HL-60 (cell line): ENCODE results near the gene CTU1.

Source experiments
- DNase-seq, 2 experiments: peaks; one replicate each; pipeline ENCODE4 v3.0.0-alpha.2; 2010 to 2020; ENCODE audit warnings: low read depth in 1 of 2, low spot score in 1 of 2
- H3K27ac ChIP-seq: fragments of 250-450 bp; sonication (Bioruptor Pico); replicated peaks from 2 replicates; pipeline ENCODE4 v1.5.1; 2020; ENCODE audit warnings: mild to moderate bottlenecking, moderate library complexity
- H3K27me3 ChIP-seq: fragments of 250-450 bp; sonication (Bioruptor Pico); 2 replicates; pipeline ENCODE4 v1.5.1; 2021; ENCODE audit warnings: mild to moderate bottlenecking, moderate library complexity; ENCODE audit not compliant: insufficient read depth, poor library complexity, severe bottlenecking
- H3K4me3 ChIP-seq: replicated peaks from 2 replicates; pipeline ENCODE4 v1.5.1; 2011; ENCODE audit warnings: mild to moderate bottlenecking, control low read depth, low read length; ENCODE audit not compliant: insufficient read depth
- CTCF ChIP-seq: IDR thresholded peaks from one replicate; pipeline ENCODE4 v1.5.1; 2011; ENCODE audit warnings: low read length, control low read depth, inconsistent platforms; ENCODE audit not compliant: insufficient read depth
- GABPA ChIP-seq: IDR thresholded peaks from 2 replicates; pipeline ENCODE4 v1.6.1; 2012; ENCODE audit warnings: low read depth
- POLR2AphosphoS5 ChIP-seq: IDR thresholded peaks from 2 replicates; pipeline ENCODE4 v1.6.1; 2012; ENCODE audit warnings: low read depth
- REST ChIP-seq: IDR thresholded peaks from 2 replicates; pipeline ENCODE4 v1.6.1; 2012; ENCODE audit warnings: low read depth; ENCODE audit not compliant: insufficient replicate concordance
- SPI1 ChIP-seq: IDR thresholded peaks from 2 replicates; pipeline ENCODE4 v1.6.1; 2012; ENCODE audit warnings: low read depth, mild to moderate bottlenecking, borderline replicate concordance

Gene CTU1

GRCh38 chr19:51089786-51090185 is 18.4 kb downstream of the CTU1 start:
- no peak for TF ChIP-seq SPI1
- TF ChIP-seq REST: no peak
- Histone ChIP-seq H3K4me3 (no peak overlapping the region), H3K27ac (no peak overlapping the region), H3K27me3 (no peaks in the 10 kb centered on the region)
- DNase-seq: no peak

- H3K27me3 ChIP-seq: no peaks in the 10 kb centered on the region
- no peak overlapping the region for H3K27ac ChIP-seq
- H3K4me3 ChIP-seq: no peak overlapping the region
- no peak for TF ChIP-seq POLR2AphosphoS5
- no peak for TF ChIP-seq SPI1
- TF ChIP-seq GABPA: no peak
- no peak for TF ChIP-seq CTCF
- no peak for TF ChIP-seq REST
- DNase-seq: no peak
Observed at GRCh38 chr19:51086153-51086850, 21.9 kb downstream of the CTU1 start.

GRCh38 chr19:51084505-51084904 is 23.7 kb downstream of the CTU1 start:
- no peak overlapping the region for H3K27ac ChIP-seq
- TF ChIP-seq GABPA (no peak), CTCF (no peak), REST (no peak), SPI1 (no peak), POLR2AphosphoS5 (no peak)
- H3K4me3 ChIP-seq: no peak overlapping the region
- no peaks in the 10 kb centered on the region for H3K27me3 ChIP-seq
- DNase-seq: no peak
